SU-DHL-6 (cell line): Measurements from ENCODE around the gene RNGTT.
A peak's percentile ranks its signal among the peaks of the same experiment; 100 is the strongest.
"Not testable (repeated sequence)": the region's sequence is repeated elsewhere in the genome, so short reads cannot be mapped to it uniquely, and the experiment has no call there.

ENCODE experiments used
- H2AFZ ChIP-seq: fragments of 200-600 bp; sonication (generic); 2 replicates; pipeline ENCODE4 v1.6.1; 2014; ENCODE audit warnings: low read depth, mild to moderate bottlenecking, moderate library complexity, mixed read lengths, antibody characterized with exemption, low read length; ENCODE audit not compliant: severe bottlenecking
- H3F3A ChIP-seq: fragments of 200-600 bp; shearing (Covaris generic); 2 replicates; pipeline ENCODE4 v1.6.0; 2016; ENCODE audit warnings: antibody characterized with exemption, mild to moderate bottlenecking; ENCODE audit not compliant: insufficient read depth
- H3K27ac ChIP-seq: fragments of 200-600 bp; sonication (generic); 2 replicates; pipeline ENCODE4 v1.5.1; 2016; ENCODE audit warnings: low read depth, mild to moderate bottlenecking, low read length, moderate library complexity, mixed read lengths
- H3K27me3 ChIP-seq: fragments of 200-600 bp; sonication (generic), shearing (Covaris generic); 2 replicates; pipeline ENCODE4 v1.6.0; 2014; ENCODE audit warnings: mild to moderate bottlenecking, low read length
- H3K36me3 ChIP-seq: fragments of 200-600 bp; sonication (generic); 2 replicates; pipeline ENCODE4 v1.6.1; 2014; ENCODE audit warnings: mild to moderate bottlenecking, low read length, mixed read lengths
- H3K4me2 ChIP-seq: fragments of 300-600, 200-600 bp; shearing (Covaris generic), sonication (generic); 2 replicates; pipeline ENCODE4 v1.6.0; 2014; ENCODE audit warnings: low read length, low read depth, mild to moderate bottlenecking; ENCODE audit not compliant: poor library complexity, severe bottlenecking
- H3K4me3 ChIP-seq: fragments of 200-600 bp; sonication (generic); 2 replicates; pipeline ENCODE4 v1.5.1; 2014; ENCODE audit warnings: antibody characterized with exemption, low read length, mild to moderate bottlenecking, mixed read lengths; ENCODE audit not compliant: insufficient read depth, poor library complexity, severe bottlenecking
- H3K79me2 ChIP-seq: fragments of 200-600 bp; sonication (generic); 2 replicates; pipeline ENCODE4 v1.6.1; 2014; ENCODE audit warnings: mild to moderate bottlenecking, low read length, moderate library complexity; ENCODE audit not compliant: insufficient read depth
- H3K9ac ChIP-seq: fragments of 200-600 bp; sonication (generic); 2 replicates; pipeline ENCODE4 v1.7.0; 2014; ENCODE audit warnings: mild to moderate bottlenecking, low read length
- H3K9me2 ChIP-seq: fragments of 200-600 bp; sonication (generic); replicated peaks from 2 replicates; pipeline ENCODE4 v1.6.1; 2014; ENCODE audit warnings: low read length; ENCODE audit not compliant: insufficient read depth
- H3K9me3 ChIP-seq: fragments of 200-600 bp; sonication (generic); 2 replicates; pipeline ENCODE4 v1.6.1; 2014; ENCODE audit warnings: low read length, mixed read lengths; ENCODE audit not compliant: insufficient read depth
- H4K20me1 ChIP-seq: fragments of 200-600 bp; sonication (generic); 2 replicates; pipeline ENCODE4 v1.6.1; 2014; ENCODE audit warnings: low read depth, mild to moderate bottlenecking, antibody characterized with exemption, low read length, moderate library complexity, mixed read lengths
- CTCF ChIP-seq: fragments of 200-600 bp; sonication (generic); IDR thresholded peaks from one replicate; pipeline ENCODE4 v1.5.1; 2017; ENCODE audit warnings: antibody characterized with exemption, mild to moderate bottlenecking, low read length, moderate library complexity; ENCODE audit not compliant: insufficient read depth, poor library complexity, severe bottlenecking
- EZH2phosphoT487 ChIP-seq: fragments of 200-600 bp; sonication (generic), shearing (Covaris generic); conservative IDR thresholded peaks from 2 replicates; pipeline ENCODE4 v1.6.1; 2018; ENCODE audit warnings: mild to moderate bottlenecking, antibody characterized with exemption, low read length, moderate library complexity, mixed read lengths

RNGTT gene

DNA sequence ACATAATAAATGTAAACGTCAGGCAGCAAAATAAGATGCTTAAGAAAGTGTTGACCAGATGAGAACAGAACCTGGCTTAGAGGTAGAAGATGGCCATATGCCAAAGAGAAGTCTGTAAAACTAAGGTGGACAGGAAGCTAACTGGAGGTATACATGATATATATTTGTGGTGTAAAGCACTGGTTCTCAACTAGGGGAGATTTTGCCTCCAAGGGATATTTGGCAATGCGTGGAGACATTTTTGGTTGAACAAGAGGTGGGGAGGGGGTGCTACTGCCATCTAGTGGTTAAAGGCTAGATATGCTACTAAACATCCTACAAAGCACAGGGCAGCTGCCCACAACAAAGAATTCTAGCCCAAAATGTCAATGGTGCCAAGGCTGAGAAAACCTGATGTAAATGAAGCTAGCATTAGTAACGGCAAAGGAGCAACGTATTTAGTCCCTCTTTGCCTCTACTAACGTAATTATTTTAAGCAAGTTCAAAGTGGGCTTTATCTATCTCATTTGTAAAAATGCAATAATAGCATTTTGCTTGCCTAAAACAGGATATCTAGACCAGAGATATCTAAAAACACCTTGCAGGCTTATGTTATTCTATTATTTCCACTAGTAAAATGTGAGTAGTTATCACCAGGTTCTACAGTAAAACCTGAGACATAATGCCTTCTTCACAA, 182.6 kb downstream of the RNGTT start:
- H3K9ac ChIP-seq = peak overlapping the region; percentile 27; the same call in 1 of the 2 replicates
- TF ChIP-seq CTCF (peak; percentile 49), EZH2phosphoT487 (no peak)
- no peak overlapping the region for H2AFZ ChIP-seq

GRCh38 chr6:88775866-88776571, 187.4 kb downstream of the RNGTT start:
- Histone ChIP-seq H3K4me2 (no peak overlapping the region), H3K27me3 (no peaks in the 10 kb centered on the region), H3K79me2 (peaks cover 11% of the 10 kb centered on the region; the same call in 1 of the 2 replicates), H4K20me1 (no peaks in the 10 kb centered on the region), H3K9me2 (no peaks in the 10 kb centered on the region), H3K9ac (no peak overlapping the region), H2AFZ (no peak overlapping the region), H3K36me3 (peaks cover 30% of the 10 kb centered on the region), H3K27ac (peak overlapping the region; percentile 45), H3F3A (peaks cover 14% of the 10 kb centered on the region; the same call in 1 of the 2 replicates), H3K4me3 (no peak overlapping the region), H3K9me3 (peaks cover 9% of the 10 kb centered on the region; the same call in 1 of the 2 replicates)
- no peak for TF ChIP-seq EZH2phosphoT487
- TF ChIP-seq CTCF = no peak

More for the DNA sequence above, 182.6 kb downstream of the RNGTT start:
- H3K79me2 ChIP-seq = peaks cover 11% of the 10 kb centered on the region; the same call in 1 of the 2 replicates
- H4K20me1 ChIP-seq = no peaks in the 10 kb centered on the region
- H3K27me3 ChIP-seq = no peaks in the 10 kb centered on the region
- no peaks in the 10 kb centered on the region for H3K9me2 ChIP-seq
- peaks cover 19% of the 10 kb centered on the region; the same call in 1 of the 2 replicates for H3F3A ChIP-seq
- H3K9me3 ChIP-seq = peaks cover 9% of the 10 kb centered on the region; the same call in 1 of the 2 replicates
- H3K27ac ChIP-seq = peak overlapping the region; percentile 71
- peak overlapping the region; percentile 41 for H3K4me2 ChIP-seq
- H3K4me3 ChIP-seq = peak overlapping the region; percentile 11
- H3K36me3 ChIP-seq = peaks cover 27% of the 10 kb centered on the region

DNA sequence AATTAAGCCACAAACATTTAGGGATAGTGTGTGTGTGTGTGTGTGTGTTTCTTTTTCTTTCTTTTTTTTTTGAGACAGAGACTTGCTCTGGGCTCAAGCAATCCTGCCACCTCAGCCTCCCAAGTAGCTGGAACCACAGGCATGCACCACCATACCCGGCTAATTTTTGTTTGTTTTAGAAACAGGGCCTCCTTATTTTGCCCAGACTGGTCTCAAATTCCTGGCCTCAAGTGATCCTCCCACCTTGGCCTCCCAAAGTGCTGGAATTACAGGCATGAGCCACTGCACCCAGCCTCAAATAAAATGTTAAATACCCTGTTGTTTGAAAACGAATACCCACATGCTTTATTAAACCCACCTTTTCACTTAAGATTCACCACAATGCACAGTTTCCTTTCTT, 195.3 kb downstream of the RNGTT start:
- not testable (repeated sequence) for H4K20me1 ChIP-seq, H3K36me3 ChIP-seq, H3K9me2 ChIP-seq, H3K27me3 ChIP-seq, H3K9me3 ChIP-seq, H2AFZ ChIP-seq
- Histone ChIP-seq H3F3A (peaks cover 58% of the 10 kb centered on the region), H3K9ac (peak overlapping the region; percentile 52), H3K79me2 (peaks cover 33% of the 10 kb centered on the region; the same call in 1 of the 2 replicates), H3K4me2 (peak overlapping the region; percentile 99), H3K4me3 (peak overlapping the region; percentile 35), H3K27ac (peak overlapping the region; percentile 99)
